Stimulated activated naive CD8-positive, alpha-beta T cell treated with anti-CD3 and anti-CD28 coated beads, Interleukin-15, Interleukin-2, amounts not matched to agents 100 ng/mL and 50 ng/mL, for 24 hours (primary cell): ENCODE data around the gene RRM2.

Source experiments
- H3K27ac Mint-ChIP-seq: one replicate; pipeline ENCODE4 v1.8.0; 2021; ENCODE audit warnings: mild to moderate bottlenecking, mixed read lengths
- H3K27me3 Mint-ChIP-seq: one replicate; pipeline ENCODE4 v1.8.0; 2021; ENCODE audit warnings: mixed read lengths
- H3K36me3 Mint-ChIP-seq: one replicate; pipeline ENCODE4 v1.8.0; 2021; ENCODE audit warnings: low read depth, mixed read lengths
- H3K4me1 Mint-ChIP-seq: one replicate; pipeline ENCODE4 v1.8.0; 2021; ENCODE audit warnings: low read depth, mixed read lengths
- H3K4me3 Mint-ChIP-seq: one replicate; pipeline ENCODE4 v1.8.0; 2021; ENCODE audit warnings: mild to moderate bottlenecking, mixed read lengths
- H3K9me3 Mint-ChIP-seq: one replicate; pipeline ENCODE4 v1.8.0; 2021; ENCODE audit warnings: mixed read lengths

RRM2 gene

DNA sequence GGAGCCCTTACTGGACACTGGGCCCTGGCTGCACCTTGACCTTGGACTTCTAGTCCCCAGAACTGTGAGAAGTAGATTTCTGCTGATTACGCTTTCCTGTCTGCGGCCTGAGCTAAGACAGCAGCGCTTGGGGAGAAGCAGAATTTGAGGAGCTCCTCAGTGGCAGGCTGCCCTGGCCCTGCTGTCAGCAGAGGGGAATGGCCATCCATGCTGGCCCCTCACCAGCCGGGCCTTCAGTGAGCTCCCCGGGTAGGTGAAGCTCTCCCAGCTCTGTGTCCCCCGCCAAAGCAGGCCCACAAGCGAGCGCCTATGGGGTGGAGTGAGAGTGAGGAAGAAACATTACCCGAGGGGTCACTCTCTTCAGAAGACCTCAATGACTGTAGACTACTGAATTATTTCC is 51.6 kb downstream of the RRM2 start:
- Mint-ChIP-seq H3K36me3 (peaks cover 4% of the 10 kb centered on the region), H3K9me3 (no peaks in the 10 kb centered on the region), H3K27ac (no peak overlapping the region), H3K4me1 (no peaks in the 10 kb centered on the region), H3K27me3 (no peaks in the 10 kb centered on the region), H3K4me3 (no peak overlapping the region)

DNA sequence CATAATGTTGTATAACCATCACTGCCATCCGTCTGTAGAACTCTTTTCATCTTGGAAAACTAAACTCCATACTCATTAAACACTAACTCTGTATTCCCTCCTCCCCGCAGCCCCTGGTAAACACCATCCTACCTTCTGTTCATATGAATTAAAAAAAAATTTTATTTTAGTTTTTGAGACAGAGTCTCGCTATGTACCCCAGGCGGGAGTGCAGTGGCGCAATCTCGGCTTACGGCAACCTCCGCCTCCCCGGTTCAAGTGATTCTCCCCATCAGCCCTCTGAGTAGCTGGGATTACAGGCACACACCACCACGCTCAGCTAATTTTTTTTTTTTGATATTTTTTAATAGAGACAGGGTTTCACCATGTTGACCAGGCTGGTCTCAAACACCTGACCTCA is 52.9 kb downstream of the RRM2 start:
- no peaks in the 10 kb centered on the region for H3K27me3 Mint-ChIP-seq
- H3K9me3 Mint-ChIP-seq = no peaks in the 10 kb centered on the region
- H3K4me3 Mint-ChIP-seq = no peak overlapping the region
- H3K4me1 Mint-ChIP-seq = no peaks in the 10 kb centered on the region
- peaks cover 4% of the 10 kb centered on the region for H3K36me3 Mint-ChIP-seq
- no peak overlapping the region for H3K27ac Mint-ChIP-seq

GRCh38 chr2:10178751-10179150 is 56.2 kb downstream of the RRM2 start:
- Mint-ChIP-seq H3K36me3 (peaks cover 12% of the 10 kb centered on the region), H3K27me3 (no peaks in the 10 kb centered on the region), H3K27ac (no peak overlapping the region), H3K4me1 (no peaks in the 10 kb centered on the region), H3K4me3 (no peak overlapping the region), H3K9me3 (no peaks in the 10 kb centered on the region)

- no peak overlapping the region for H3K4me3 Mint-ChIP-seq
- H3K9me3 Mint-ChIP-seq = no peaks in the 10 kb centered on the region
- H3K27me3 Mint-ChIP-seq = no peaks in the 10 kb centered on the region
- H3K4me1 Mint-ChIP-seq = no peaks in the 10 kb centered on the region
- peaks cover 12% of the 10 kb centered on the region for H3K36me3 Mint-ChIP-seq
- H3K27ac Mint-ChIP-seq = no peak overlapping the region
Observed at GRCh38 chr2:10179422-10179821, 56.9 kb downstream of the RRM2 start.

DNA sequence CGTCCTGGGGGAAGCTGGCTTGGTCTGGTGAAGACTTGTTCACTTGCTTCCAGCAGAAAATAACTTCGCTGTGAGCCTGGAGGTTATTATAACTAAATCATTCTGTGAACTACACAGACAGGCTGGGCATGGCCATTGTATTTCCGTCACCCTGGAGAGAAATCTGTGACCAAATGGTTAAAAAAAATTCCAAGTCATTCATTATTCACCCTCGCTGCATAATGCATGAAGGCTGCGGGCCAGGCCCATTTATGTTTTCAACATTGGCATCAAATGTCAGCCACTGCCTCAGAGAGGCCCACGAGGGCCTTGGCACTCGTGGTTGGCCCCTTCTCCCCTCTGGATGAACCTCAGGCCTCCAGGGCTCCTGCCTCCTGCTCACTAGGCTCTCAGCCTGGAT is 57.7 kb downstream of the RRM2 start:
- Mint-ChIP-seq H3K27ac (no peak overlapping the region), H3K9me3 (no peaks in the 10 kb centered on the region), H3K36me3 (peaks cover 12% of the 10 kb centered on the region), H3K27me3 (no peaks in the 10 kb centered on the region), H3K4me1 (no peaks in the 10 kb centered on the region), H3K4me3 (no peak overlapping the region)
